ENCODE measurements around the gene FHIT. TPM values are rescaled to one million over a fixed set of nuclear protein-coding genes. Genes with fewer than 3 reads are reported as not detected.

Gene FHIT
- total RNA-seq, 2 donors from 2014 or later, result 10.4 to 15.8 TPM

- TF ChIP-seq CTCF (IDR thresholded peaks at IDR 0.05) (no peak), POLR2A (IDR thresholded peaks at IDR 0.05) (no peak)
- Histone ChIP-seq H3K4me3 (no peak overlapping the region), H3K4me1 (no peaks in the 10 kb centered on the region), H3K27ac (no peak overlapping the region), H3K9me3 (no peaks in the 10 kb centered on the region), H3K27me3 (no peaks in the 10 kb centered on the region), H3K36me3 (replicated peaks in 1 of 2; ENCODE audit: insufficient read depth in 1 of 2, low read depth in 2 of 2) (no peaks in the 10 kb centered on the region)
- intact Hi-C loops (cut with DNase I), result no loop called here
- ATAC-seq (no peak), DNase-seq (no peak)
- 70 to 84% methylated on average over 4 to 5 of the region's 5 CpGs for WGBS, 2 donors
Observed at GRCh38 chr3:60444898-60445437, 806.3 kb downstream of the FHIT start.

DNA sequence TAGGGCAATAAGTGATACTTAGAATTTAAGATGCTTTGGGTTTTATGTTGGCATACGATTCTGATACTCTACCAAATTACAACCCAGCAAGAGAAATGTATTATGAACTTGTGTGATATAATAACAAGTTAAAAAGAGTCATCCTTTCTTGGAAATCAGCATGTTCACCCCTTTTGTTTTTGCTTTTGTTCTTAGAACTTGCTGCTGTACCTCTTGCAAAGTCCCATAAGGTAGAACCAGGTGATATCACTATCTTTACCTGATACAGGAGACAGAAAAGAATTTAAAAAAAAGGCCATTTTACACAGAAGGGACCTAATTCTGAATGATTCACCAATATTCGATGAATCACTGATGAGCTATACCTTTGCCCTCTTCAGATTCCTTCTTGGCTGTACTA is 810.4 kb downstream of the FHIT start:
- H3K36me3 ChIP-seq (replicated peaks in 1 of 2; ENCODE audit: insufficient read depth in 1 of 2, low read depth in 2 of 2), result no peaks in the 10 kb centered on the region
- TF ChIP-seq CTCF (IDR thresholded peaks at IDR 0.05), result no peak
- TF ChIP-seq POLR2A (IDR thresholded peaks at IDR 0.05), result no peak
- no peak for DNase-seq
- 94 to 95% methylated on average over 2 of the region's 2 CpGs for WGBS, 2 donors
- H3K9me3 ChIP-seq, result no peaks in the 10 kb centered on the region
- H3K4me3 ChIP-seq, result no peak overlapping the region
- H3K27me3 ChIP-seq, result no peaks in the 10 kb centered on the region
- no peak for ATAC-seq
- intact Hi-C loops (cut with DNase I), result no loop called here
- no peak overlapping the region for H3K27ac ChIP-seq
- no peaks in the 10 kb centered on the region for H3K4me1 ChIP-seq

GRCh38 chr3:60435941-60436650 is 815.2 kb downstream of the FHIT start:
- 93 to 100% methylated on average over 4 of the region's 4 CpGs for WGBS, 2 donors
- H3K4me1 ChIP-seq, result no peaks in the 10 kb centered on the region
- H3K27me3 ChIP-seq, result no peaks in the 10 kb centered on the region
- ATAC-seq, result no peak
- intact Hi-C loops (cut with DNase I), result no loop called here
- H3K36me3 ChIP-seq (replicated peaks in 1 of 2; ENCODE audit: insufficient read depth in 1 of 2, low read depth in 2 of 2), result no peaks in the 10 kb centered on the region
- DNase-seq, result no peak
- no peak overlapping the region for H3K4me3 ChIP-seq
- H3K9me3 ChIP-seq, result no peaks in the 10 kb centered on the region
- H3K27ac ChIP-seq, result no peak overlapping the region
- TF ChIP-seq POLR2A (IDR thresholded peaks at IDR 0.05), result no peak
- no peak for TF ChIP-seq CTCF (IDR thresholded peaks at IDR 0.05)

DNA sequence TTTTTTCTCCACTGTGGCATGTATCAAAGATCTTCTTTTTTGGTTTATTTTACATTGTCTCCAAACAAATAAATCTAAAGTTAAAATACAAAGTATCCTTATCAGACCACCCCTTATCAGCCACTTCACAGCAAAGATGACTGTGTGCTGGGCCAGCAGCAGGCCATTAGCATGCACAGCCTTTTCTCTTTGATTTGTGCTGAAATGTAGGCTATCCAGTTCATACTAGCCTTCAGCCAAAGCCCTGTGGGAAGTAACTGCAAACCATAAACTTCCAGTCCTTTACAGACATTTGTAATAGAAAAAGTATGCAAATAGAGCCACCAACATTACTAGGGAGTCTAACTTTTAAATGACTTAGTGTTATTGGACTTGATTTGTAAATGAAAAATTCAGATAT is 816.3 kb downstream of the FHIT start:
- Histone ChIP-seq H3K4me1 (no peaks in the 10 kb centered on the region), H3K36me3 (replicated peaks in 1 of 2; ENCODE audit: insufficient read depth in 1 of 2, low read depth in 2 of 2) (no peaks in the 10 kb centered on the region), H3K27me3 (no peaks in the 10 kb centered on the region), H3K27ac (no peak overlapping the region), H3K9me3 (no peaks in the 10 kb centered on the region), H3K4me3 (no peak overlapping the region)
- no peak for TF ChIP-seq POLR2A (IDR thresholded peaks at IDR 0.05)
- TF ChIP-seq CTCF (IDR thresholded peaks at IDR 0.05), result no peak
- DNase-seq (no peak), ATAC-seq (no peak)
- intact Hi-C loops (cut with DNase I), result no loop called here

DNA sequence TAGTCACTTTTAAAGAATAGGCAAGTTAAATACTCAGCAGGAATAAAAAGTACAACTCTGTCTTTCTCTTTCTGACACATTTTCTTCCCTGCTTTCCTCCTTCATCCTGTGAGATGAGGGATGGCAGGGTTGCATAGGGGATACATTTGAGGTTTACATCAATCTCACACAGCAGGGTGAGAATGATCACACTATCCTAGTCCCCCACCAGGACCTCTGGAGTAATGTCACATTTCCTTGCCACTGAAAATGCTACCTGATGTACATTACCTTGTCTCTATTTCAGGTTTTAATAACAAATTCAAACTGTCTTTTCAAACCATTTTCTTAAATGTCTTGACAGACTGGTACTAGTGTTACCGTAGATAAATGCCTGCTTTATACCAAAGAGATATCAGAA is 816.9 kb downstream of the FHIT start:
- intact Hi-C loops (cut with DNase I), result no loop called here
- WGBS, 2 donors, result 44 to 95% methylated on average over 1 of the region's 1 CpG
- Histone ChIP-seq H3K27me3 (no peaks in the 10 kb centered on the region), H3K4me1 (no peaks in the 10 kb centered on the region), H3K27ac (no peak overlapping the region), H3K4me3 (no peak overlapping the region), H3K36me3 (replicated peaks in 1 of 2; ENCODE audit: insufficient read depth in 1 of 2, low read depth in 2 of 2) (no peaks in the 10 kb centered on the region), H3K9me3 (no peaks in the 10 kb centered on the region)
- DNase-seq (no peak), ATAC-seq (no peak)
- TF ChIP-seq POLR2A (IDR thresholded peaks at IDR 0.05) (no peak), CTCF (IDR thresholded peaks at IDR 0.05) (no peak)
